ENCODE results near the gene FANCM. TPM values are rescaled to one million over a fixed set of nuclear protein-coding genes. Genes with fewer than 3 reads are reported as not detected.

The FANCM gene
- 7.2 TPM in 2 replicates for total RNA-seq (2014; rRNA removed; shearing (Covaris generic))
- polyA plus RNA-seq (2014; cell fraction: nucleus; rRNA removed) = 6.3 and 9.4 TPM in 2 replicates

- DNase-seq (ENCODE audit: extremely low read depth, low read depth) = peak; percentile 98
Measured at GRCh38 chr14:45135659-45136395, at the start of gene FANCM. TSS of gene FANCM (plus strand) at chr14:45135930. CDS start at chr14:45136032, 102 bp downstream.

GRCh38 chr14:45089813-45090212 is 45.9 kb upstream of the FANCM start:
- peak; percentile 74 for DNase-seq (ENCODE audit: extremely low read depth, low read depth)

- DNase-seq (ENCODE audit: extremely low read depth, low read depth) = no peak
Measured at GRCh38 chr14:45091710-45092109, 44.0 kb upstream of the FANCM start.

- DNase-seq (ENCODE audit: extremely low read depth, low read depth) = no peak
Measured at GRCh38 chr14:45094275-45094674, 41.5 kb upstream of the FANCM start.

GRCh38 chr14:45095143-45095542 is 40.6 kb upstream of the FANCM start:
- no peak for DNase-seq (ENCODE audit: extremely low read depth, low read depth)

GRCh38 chr14:45096218-45096617 is 39.5 kb upstream of the FANCM start:
- DNase-seq (ENCODE audit: extremely low read depth, low read depth) = no peak

GRCh38 chr14:45103806-45104205 is 31.9 kb upstream of the FANCM start:
- no peak for DNase-seq (ENCODE audit: extremely low read depth, low read depth)

- no peak for DNase-seq (ENCODE audit: extremely low read depth, low read depth)
Measured at GRCh38 chr14:45104561-45104960, 31.2 kb upstream of the FANCM start.

- DNase-seq (ENCODE audit: extremely low read depth, low read depth) = no peak
Measured at GRCh38 chr14:45112896-45113781, 22.6 kb upstream of the FANCM start.

GRCh38 chr14:45114327-45114726 is 21.4 kb upstream of the FANCM start:
- no peak for DNase-seq (ENCODE audit: extremely low read depth, low read depth)

GRCh38 chr14:45118594-45118993 is 17.1 kb upstream of the FANCM start:
- DNase-seq (ENCODE audit: extremely low read depth, low read depth) = no peak

GRCh38 chr14:45120096-45120495 is 15.6 kb upstream of the FANCM start:
- DNase-seq (ENCODE audit: extremely low read depth, low read depth) = no peak

GRCh38 chr14:45123271-45123670 is 12.5 kb upstream of the FANCM start:
- no peak for DNase-seq (ENCODE audit: extremely low read depth, low read depth)

- no peak for DNase-seq (ENCODE audit: extremely low read depth, low read depth)
Measured at GRCh38 chr14:45125754-45126153, 10.0 kb upstream of the FANCM start.

GRCh38 chr14:45128963-45129629 is 6.6 kb upstream of the FANCM start:
- DNase-seq (ENCODE audit: extremely low read depth, low read depth) = no peak

GRCh38 chr14:45133683-45134050 is 2.1 kb upstream of the FANCM start:
- no peak for DNase-seq (ENCODE audit: extremely low read depth, low read depth)

- peak; percentile 99 for DNase-seq (ENCODE audit: extremely low read depth, low read depth)
Measured at GRCh38 chr14:45134051-45134958, 1.4 kb upstream of the FANCM start, which contains the start of gene FKBP3. TSS of gene FKBP3 (minus strand) at chr14:45134481. CDS start at chr14:45134456, 25 bp downstream.

- no peak for DNase-seq (ENCODE audit: extremely low read depth, low read depth)
Measured at GRCh38 chr14:45135156-45135555, 574 bp upstream of the FANCM start.

GRCh38 chr14:45136399-45136798 is 669 bp downstream of the FANCM start:
- no peak for DNase-seq (ENCODE audit: extremely low read depth, low read depth)

- no peak for DNase-seq (ENCODE audit: extremely low read depth, low read depth)
Measured at GRCh38 chr14:45140661-45141187, 5.0 kb downstream of the FANCM start.

Measured in NCI-H460 (cell line).